ENCODE results near the gene KRT83. TPM values are rescaled to one million over a fixed set of nuclear protein-coding genes. Genes with fewer than 3 reads are reported as not detected.

Gene KRT83
- total and polyA plus RNA-seq, 2 of the 13 experiments (the other 11 are each of a cell fraction or from before 2014, with no cell fraction given): not detected

DNA sequence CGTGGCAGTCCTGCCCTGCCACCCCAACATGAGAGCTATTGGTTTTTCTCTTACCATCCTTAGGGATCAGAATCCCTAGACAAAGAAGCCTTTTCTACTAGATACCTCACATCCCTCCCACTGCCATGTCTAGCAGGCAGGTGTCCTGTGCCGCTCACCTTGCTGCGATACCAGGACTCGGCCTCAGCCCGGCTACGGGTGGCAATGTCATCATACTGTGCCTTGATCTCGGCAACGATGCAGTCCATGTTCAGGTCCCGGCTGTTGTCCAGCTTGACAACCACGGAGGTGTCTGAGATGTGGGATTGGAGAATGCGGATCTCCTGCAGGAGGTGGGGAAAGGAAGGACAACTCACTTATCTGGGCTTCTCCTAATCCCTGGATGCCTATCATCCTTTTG, 4.5 kb downstream of the KRT83 start:
- ATAC-seq: no peak
- ChIA-PET POLR2A (no interaction called here), CTCF (ENCODE audit: low intra/inter-chr PET ratio, low total read pairs) (no interaction called here)
- no peak for DNase-seq (ENCODE audit: low spot score)
- Histone ChIP-seq H2AFZ (ENCODE audit: low read length) (no peak overlapping the region), H3K79me2 (ENCODE audit: insufficient read depth, low read length) (no peaks in the 10 kb centered on the region), H3K27me3 (ENCODE audit: control insufficient read depth in 1 of 2, insufficient read depth in 2 of 2, low read length in 2 of 2) (peaks cover 10 to 53% of the 10 kb centered on the region in 2 experiments; a peak in 4 of 5 replicates), H3K4me1 (ENCODE audit: insufficient read depth, low read length) (peaks cover 10% of the 10 kb centered on the region), H3K4me2 (ENCODE audit: low read depth, low read length) (no peak overlapping the region), H3K9ac (ENCODE audit: insufficient read depth, low read depth, low read length) (no peak overlapping the region), H3K4me3 (replicated peaks in 1 of 3; ENCODE audit: insufficient read depth in 1 of 3, low read depth in 2 of 3, low read length in 3 of 3) (no peak overlapping the region), H4K20me1 (ENCODE audit: insufficient read depth, low read length) (no peaks in the 10 kb centered on the region), H3K9me3 (ENCODE audit: low read length) (no peaks in the 10 kb centered on the region), H3K36me3 (replicated peaks in 1 of 2; ENCODE audit: control insufficient read depth in 1 of 2, insufficient read depth in 2 of 2, low read length in 2 of 2) (no peaks in the 10 kb centered on the region), H3K27ac (ENCODE audit: extremely low read length, insufficient read depth, low read length) (no peak overlapping the region)
- no peak for FAIRE-seq
- in situ Hi-C loops (cut with HindIII; ENCODE audit: extremely low pct_ligation_motif_present, low pct_unique_long_range_greater_than_20kb): no loop called here
- TF ChIP-seq, protein P1, sequence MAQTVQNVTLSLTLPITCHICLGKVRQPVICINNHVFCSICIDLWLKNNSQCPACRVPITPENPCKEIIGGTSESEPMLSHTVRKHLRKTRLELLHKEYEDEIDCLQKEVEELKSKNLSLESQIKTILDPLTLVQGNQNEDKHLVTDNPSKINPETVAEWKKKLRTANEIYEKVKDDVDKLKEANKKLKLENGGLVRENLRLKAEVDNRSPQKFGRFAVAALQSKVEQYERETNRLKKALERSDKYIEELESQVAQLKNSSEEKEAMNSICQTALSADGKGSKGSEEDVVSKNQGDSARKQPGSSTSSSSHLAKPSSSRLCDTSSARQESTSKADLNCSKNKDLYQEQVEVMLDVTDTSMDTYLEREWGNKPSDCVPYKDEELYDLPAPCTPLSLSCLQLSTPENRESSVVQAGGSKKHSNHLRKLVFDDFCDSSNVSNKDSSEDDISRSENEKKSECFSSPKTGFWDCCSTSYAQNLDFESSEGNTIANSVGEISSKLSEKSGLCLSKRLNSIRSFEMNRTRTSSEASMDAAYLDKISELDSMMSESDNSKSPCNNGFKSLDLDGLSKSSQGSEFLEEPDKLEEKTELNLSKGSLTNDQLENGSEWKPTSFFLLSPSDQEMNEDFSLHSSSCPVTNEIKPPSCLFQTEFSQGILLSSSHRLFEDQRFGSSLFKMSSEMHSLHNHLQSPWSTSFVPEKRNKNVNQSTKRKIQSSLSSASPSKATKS (CRISPR knock-in tag; IDR thresholded peaks at IDR 0.05): no peak
- TF ChIP-seq RBFOX2 (IDR thresholded peaks at IDR 0.05; ENCODE audit: low read depth, low read length) (no peak), KLF6 (CRISPR knock-in tag; IDR thresholded peaks at IDR 0.05) (no peak), ZNF441 (CRISPR knock-in tag; IDR thresholded peaks at IDR 0.05; ENCODE audit: borderline replicate concordance) (no peak), ZSCAN30 (CRISPR knock-in tag; IDR thresholded peaks at IDR 0.05) (no peak)
- intact Hi-C loops (cut with micrococcal nuclease; ENCODE audit: unreplicated experiment): no loop called here
- WGBS (ENCODE audit: low lambda C conversion rate): 44% methylated on average over 10 of the region's 11 CpGs
- no TSS peak for BruUV-seq (replicated peaks)

DNA sequence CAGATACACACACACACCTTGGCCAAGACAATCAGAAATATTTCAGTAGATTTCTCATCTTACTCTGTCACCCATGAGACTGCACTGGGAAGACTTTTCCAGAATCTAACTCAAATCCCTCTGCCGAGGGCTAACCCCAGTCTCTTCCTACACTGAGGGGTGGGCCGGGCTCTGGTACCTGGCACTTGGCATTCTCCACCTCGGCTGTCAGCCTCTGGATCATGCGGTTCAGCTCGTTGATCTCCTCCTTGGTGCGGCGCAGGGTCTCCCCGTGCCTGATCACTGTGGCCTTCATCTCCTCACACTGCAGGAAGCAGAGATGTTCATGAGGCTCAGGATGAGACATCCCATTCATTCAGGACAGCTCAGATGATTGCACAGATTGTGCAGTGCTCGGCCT, 4.9 kb downstream of the KRT83 start:
- intact Hi-C loops (cut with micrococcal nuclease; ENCODE audit: unreplicated experiment) (no loop called here), in situ Hi-C loops (cut with HindIII; ENCODE audit: extremely low pct_ligation_motif_present, low pct_unique_long_range_greater_than_20kb) (no loop called here)
- ChIA-PET CTCF (ENCODE audit: low intra/inter-chr PET ratio, low total read pairs) (no interaction called here), POLR2A (no interaction called here)
- whole genome bisulfite sequencing (ENCODE audit: low lambda C conversion rate): 46% methylated on average over 8 of the region's 9 CpGs
- DNase-seq (ENCODE audit: low spot score): no peak
- peaks cover 10% of the 10 kb centered on the region for H3K4me1 ChIP-seq (ENCODE audit: insufficient read depth, low read length)
- H3K4me2 ChIP-seq (ENCODE audit: low read depth, low read length): no peak overlapping the region
- no peak overlapping the region for H2AFZ ChIP-seq (ENCODE audit: low read length)
- no peaks in the 10 kb centered on the region for H3K36me3 ChIP-seq (replicated peaks in 1 of 2; ENCODE audit: control insufficient read depth in 1 of 2, insufficient read depth in 2 of 2, low read length in 2 of 2)
- FAIRE-seq: no peak
- H3K9ac ChIP-seq (ENCODE audit: insufficient read depth, low read depth, low read length): no peak overlapping the region
- no peaks in the 10 kb centered on the region for H3K79me2 ChIP-seq (ENCODE audit: insufficient read depth, low read length)
- no peak for ATAC-seq
- peaks cover 10 to 49% of the 10 kb centered on the region in 2 experiments; a peak in 4 of 5 replicates for H3K27me3 ChIP-seq (ENCODE audit: control insufficient read depth in 1 of 2, insufficient read depth in 2 of 2, low read length in 2 of 2)
- H4K20me1 ChIP-seq (ENCODE audit: insufficient read depth, low read length): no peaks in the 10 kb centered on the region
- H3K4me3 ChIP-seq (replicated peaks in 1 of 3; ENCODE audit: insufficient read depth in 1 of 3, low read depth in 2 of 3, low read length in 3 of 3): no peak overlapping the region
- H3K27ac ChIP-seq (ENCODE audit: extremely low read length, insufficient read depth, low read length): no peak overlapping the region
- H3K9me3 ChIP-seq (ENCODE audit: low read length): no peaks in the 10 kb centered on the region
- BruUV-seq (replicated peaks): no TSS peak
- TF ChIP-seq, protein P2, sequence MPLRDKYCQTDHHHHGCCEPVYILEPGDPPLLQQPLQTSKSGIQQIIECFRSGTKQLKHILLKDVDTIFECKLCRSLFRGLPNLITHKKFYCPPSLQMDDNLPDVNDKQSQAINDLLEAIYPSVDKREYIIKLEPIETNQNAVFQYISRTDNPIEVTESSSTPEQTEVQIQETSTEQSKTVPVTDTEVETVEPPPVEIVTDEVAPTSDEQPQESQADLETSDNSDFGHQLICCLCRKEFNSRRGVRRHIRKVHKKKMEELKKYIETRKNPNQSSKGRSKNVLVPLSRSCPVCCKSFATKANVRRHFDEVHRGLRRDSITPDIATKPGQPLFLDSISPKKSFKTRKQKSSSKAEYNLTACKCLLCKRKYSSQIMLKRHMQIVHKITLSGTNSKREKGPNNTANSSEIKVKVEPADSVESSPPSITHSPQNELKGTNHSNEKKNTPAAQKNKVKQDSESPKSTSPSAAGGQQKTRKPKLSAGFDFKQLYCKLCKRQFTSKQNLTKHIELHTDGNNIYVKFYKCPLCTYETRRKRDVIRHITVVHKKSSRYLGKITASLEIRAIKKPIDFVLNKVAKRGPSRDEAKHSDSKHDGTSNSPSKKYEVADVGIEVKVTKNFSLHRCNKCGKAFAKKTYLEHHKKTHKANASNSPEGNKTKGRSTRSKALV (CRISPR knock-in tag; IDR thresholded peaks at IDR 0.05): no peak
- TF ChIP-seq, protein P3, sequence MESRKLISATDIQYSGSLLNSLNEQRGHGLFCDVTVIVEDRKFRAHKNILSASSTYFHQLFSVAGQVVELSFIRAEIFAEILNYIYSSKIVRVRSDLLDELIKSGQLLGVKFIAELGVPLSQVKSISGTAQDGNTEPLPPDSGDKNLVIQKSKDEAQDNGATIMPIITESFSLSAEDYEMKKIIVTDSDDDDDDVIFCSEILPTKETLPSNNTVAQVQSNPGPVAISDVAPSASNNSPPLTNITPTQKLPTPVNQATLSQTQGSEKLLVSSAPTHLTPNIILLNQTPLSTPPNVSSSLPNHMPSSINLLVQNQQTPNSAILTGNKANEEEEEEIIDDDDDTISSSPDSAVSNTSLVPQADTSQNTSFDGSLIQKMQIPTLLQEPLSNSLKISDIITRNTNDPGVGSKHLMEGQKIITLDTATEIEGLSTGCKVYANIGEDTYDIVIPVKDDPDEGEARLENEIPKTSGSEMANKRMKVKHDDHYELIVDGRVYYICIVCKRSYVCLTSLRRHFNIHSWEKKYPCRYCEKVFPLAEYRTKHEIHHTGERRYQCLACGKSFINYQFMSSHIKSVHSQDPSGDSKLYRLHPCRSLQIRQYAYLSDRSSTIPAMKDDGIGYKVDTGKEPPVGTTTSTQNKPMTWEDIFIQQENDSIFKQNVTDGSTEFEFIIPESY (CRISPR knock-in tag; IDR thresholded peaks at IDR 0.05): no peak
- TF ChIP-seq, protein P4, sequence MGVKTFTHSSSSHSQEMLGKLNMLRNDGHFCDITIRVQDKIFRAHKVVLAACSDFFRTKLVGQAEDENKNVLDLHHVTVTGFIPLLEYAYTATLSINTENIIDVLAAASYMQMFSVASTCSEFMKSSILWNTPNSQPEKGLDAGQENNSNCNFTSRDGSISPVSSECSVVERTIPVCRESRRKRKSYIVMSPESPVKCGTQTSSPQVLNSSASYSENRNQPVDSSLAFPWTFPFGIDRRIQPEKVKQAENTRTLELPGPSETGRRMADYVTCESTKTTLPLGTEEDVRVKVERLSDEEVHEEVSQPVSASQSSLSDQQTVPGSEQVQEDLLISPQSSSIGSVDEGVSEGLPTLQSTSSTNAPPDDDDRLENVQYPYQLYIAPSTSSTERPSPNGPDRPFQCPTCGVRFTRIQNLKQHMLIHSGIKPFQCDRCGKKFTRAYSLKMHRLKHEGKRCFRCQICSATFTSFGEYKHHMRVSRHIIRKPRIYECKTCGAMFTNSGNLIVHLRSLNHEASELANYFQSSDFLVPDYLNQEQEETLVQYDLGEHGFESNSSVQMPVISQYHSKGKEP (CRISPR knock-in tag; IDR thresholded peaks at IDR 0.05): no peak
- TF ChIP-seq, protein P1 (CRISPR knock-in tag; IDR thresholded peaks at IDR 0.05): no peak

Data from HepG2 (cell line).